HL-60 (cell line): ENCODE data around the gene MAN1C1.

Experiments used
- GABPA ChIP-seq: IDR thresholded peaks from 2 replicates; pipeline ENCODE4 v1.6.1; 2012; ENCODE audit warnings: low read depth
- POLR2AphosphoS5 ChIP-seq: IDR thresholded peaks from 2 replicates; pipeline ENCODE4 v1.6.1; 2012; ENCODE audit warnings: low read depth
- SPI1 ChIP-seq: IDR thresholded peaks from 2 replicates; pipeline ENCODE4 v1.6.1; 2012; ENCODE audit warnings: low read depth, mild to moderate bottlenecking, borderline replicate concordance
- TF ChIP-seq, protein P1 (sequence below): IDR thresholded peaks from one replicate; pipeline ENCODE4 v1.5.1; 2011; ENCODE audit warnings: low read length, control low read depth, inconsistent platforms; ENCODE audit not compliant: insufficient read depth
- TF ChIP-seq, protein P2 (sequence below): IDR thresholded peaks from 2 replicates; pipeline ENCODE4 v1.6.1; 2012; ENCODE audit warnings: low read depth; ENCODE audit not compliant: insufficient replicate concordance

DNA sequence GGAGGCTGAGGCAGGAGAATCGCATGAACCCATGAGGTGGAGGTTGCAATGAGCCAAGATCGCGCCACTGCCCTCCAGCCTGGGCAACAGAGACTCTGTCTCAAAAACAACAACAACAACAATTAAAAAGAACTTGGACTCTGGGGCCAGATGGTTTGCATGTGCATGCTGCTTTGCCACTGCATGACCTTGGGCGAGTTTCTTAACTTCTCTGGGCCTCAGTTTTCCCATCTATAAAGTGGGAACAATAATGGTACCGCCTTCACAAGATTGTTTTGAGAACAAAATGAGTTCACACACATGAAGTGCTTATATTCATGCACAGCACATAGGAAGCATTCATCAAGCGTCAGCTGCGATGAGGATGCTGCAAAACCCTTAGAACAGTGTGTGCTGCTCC is 74.6 kb downstream of the MAN1C1 start:
- TF ChIP-seq, protein P1, sequence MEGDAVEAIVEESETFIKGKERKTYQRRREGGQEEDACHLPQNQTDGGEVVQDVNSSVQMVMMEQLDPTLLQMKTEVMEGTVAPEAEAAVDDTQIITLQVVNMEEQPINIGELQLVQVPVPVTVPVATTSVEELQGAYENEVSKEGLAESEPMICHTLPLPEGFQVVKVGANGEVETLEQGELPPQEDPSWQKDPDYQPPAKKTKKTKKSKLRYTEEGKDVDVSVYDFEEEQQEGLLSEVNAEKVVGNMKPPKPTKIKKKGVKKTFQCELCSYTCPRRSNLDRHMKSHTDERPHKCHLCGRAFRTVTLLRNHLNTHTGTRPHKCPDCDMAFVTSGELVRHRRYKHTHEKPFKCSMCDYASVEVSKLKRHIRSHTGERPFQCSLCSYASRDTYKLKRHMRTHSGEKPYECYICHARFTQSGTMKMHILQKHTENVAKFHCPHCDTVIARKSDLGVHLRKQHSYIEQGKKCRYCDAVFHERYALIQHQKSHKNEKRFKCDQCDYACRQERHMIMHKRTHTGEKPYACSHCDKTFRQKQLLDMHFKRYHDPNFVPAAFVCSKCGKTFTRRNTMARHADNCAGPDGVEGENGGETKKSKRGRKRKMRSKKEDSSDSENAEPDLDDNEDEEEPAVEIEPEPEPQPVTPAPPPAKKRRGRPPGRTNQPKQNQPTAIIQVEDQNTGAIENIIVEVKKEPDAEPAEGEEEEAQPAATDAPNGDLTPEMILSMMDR = no peak
- TF ChIP-seq POLR2AphosphoS5 = no peak
- TF ChIP-seq SPI1 = no peak
- TF ChIP-seq, protein P2, sequence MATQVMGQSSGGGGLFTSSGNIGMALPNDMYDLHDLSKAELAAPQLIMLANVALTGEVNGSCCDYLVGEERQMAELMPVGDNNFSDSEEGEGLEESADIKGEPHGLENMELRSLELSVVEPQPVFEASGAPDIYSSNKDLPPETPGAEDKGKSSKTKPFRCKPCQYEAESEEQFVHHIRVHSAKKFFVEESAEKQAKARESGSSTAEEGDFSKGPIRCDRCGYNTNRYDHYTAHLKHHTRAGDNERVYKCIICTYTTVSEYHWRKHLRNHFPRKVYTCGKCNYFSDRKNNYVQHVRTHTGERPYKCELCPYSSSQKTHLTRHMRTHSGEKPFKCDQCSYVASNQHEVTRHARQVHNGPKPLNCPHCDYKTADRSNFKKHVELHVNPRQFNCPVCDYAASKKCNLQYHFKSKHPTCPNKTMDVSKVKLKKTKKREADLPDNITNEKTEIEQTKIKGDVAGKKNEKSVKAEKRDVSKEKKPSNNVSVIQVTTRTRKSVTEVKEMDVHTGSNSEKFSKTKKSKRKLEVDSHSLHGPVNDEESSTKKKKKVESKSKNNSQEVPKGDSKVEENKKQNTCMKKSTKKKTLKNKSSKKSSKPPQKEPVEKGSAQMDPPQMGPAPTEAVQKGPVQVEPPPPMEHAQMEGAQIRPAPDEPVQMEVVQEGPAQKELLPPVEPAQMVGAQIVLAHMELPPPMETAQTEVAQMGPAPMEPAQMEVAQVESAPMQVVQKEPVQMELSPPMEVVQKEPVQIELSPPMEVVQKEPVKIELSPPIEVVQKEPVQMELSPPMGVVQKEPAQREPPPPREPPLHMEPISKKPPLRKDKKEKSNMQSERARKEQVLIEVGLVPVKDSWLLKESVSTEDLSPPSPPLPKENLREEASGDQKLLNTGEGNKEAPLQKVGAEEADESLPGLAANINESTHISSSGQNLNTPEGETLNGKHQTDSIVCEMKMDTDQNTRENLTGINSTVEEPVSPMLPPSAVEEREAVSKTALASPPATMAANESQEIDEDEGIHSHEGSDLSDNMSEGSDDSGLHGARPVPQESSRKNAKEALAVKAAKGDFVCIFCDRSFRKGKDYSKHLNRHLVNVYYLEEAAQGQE = no peak
- no peak for TF ChIP-seq GABPA
